Loucy (cell line): ENCODE results near the gene MBNL3.

Source experiments
- H2AFZ ChIP-seq: fragments of 200-600 bp; sonication (generic); 2 replicates; pipeline ENCODE4 v1.6.0; 2016; ENCODE audit warnings: antibody characterized with exemption, mild to moderate bottlenecking, low read length, moderate library complexity
- H3F3A ChIP-seq: fragments of 200-600 bp; 2 replicates; pipeline ENCODE4 v1.6.0; 2016; ENCODE audit warnings: antibody characterized with exemption, low read depth, mild to moderate bottlenecking
- H3K27me3 ChIP-seq: fragments of 200-600 bp; sonication (generic); 2 replicates; pipeline ENCODE4 v1.6.1; 2014; ENCODE audit warnings: low read length, mild to moderate bottlenecking; ENCODE audit not compliant: insufficient read depth, poor library complexity, severe bottlenecking
- H3K36me3 ChIP-seq: fragments of 200-600 bp; sonication (generic); 2 replicates; pipeline ENCODE4 v1.6.1; 2016; ENCODE audit warnings: low read length; ENCODE audit not compliant: insufficient read depth
- H3K4me1 ChIP-seq: fragments of 200-600 bp; sonication (generic); 2 replicates; pipeline ENCODE4 v1.5.1; 2014; ENCODE audit warnings: low read length, mild to moderate bottlenecking; ENCODE audit not compliant: insufficient read depth, poor library complexity, severe bottlenecking
- H3K4me2 ChIP-seq: fragments of 200-600 bp; sonication (generic); 2 replicates; pipeline ENCODE4 v1.6.0; 2014; ENCODE audit warnings: antibody characterized with exemption, low read length, low read depth, mild to moderate bottlenecking; ENCODE audit not compliant: poor library complexity, severe bottlenecking
- H3K4me3 ChIP-seq: fragments of 200-600 bp; sonication (generic); 2 replicates; pipeline ENCODE4 v1.5.1; 2014; ENCODE audit warnings: low read length, mild to moderate bottlenecking, mixed read lengths; ENCODE audit not compliant: poor library complexity, severe bottlenecking
- H3K79me2 ChIP-seq: fragments of 200-600 bp; sonication (generic); 2 replicates; pipeline ENCODE4 v1.6.1; 2014; ENCODE audit warnings: low read length; ENCODE audit not compliant: insufficient read depth
- H3K9ac ChIP-seq: fragments of 200-600 bp; sonication (generic); 2 replicates; pipeline ENCODE4 v1.6.0; 2014; ENCODE audit warnings: mild to moderate bottlenecking, low read depth, low read length, moderate library complexity; ENCODE audit not compliant: poor library complexity, severe bottlenecking
- H3K9me2 ChIP-seq: fragments of 200-600 bp; sonication (generic); replicated peaks from 2 replicates; pipeline ENCODE4 v1.6.1; 2016; ENCODE audit warnings: low read depth, low read length, mixed read lengths
- H3K9me3 ChIP-seq: fragments of 200-600 bp; sonication (generic); 2 replicates; pipeline ENCODE4 v1.6.1; 2014; ENCODE audit warnings: mild to moderate bottlenecking, antibody characterized with exemption, low read length, low read depth; ENCODE audit not compliant: insufficient read depth
- H4K20me1 ChIP-seq: fragments of 200-600 bp; sonication (generic); 2 replicates; pipeline ENCODE4 v1.6.0; 2014; ENCODE audit warnings: antibody characterized with exemption, low read length, mild to moderate bottlenecking; ENCODE audit not compliant: insufficient read depth, poor library complexity, severe bottlenecking
- EZH2phosphoT487 ChIP-seq: fragments of 200-600 bp; IDR thresholded peaks from 2 replicates; pipeline ENCODE4 v1.6.1; 2018; ENCODE audit warnings: antibody characterized with exemption, mild to moderate bottlenecking, moderate library complexity, borderline replicate concordance
- TF ChIP-seq, protein P1 (sequence below): fragments of 200-600 bp; sonication (generic); conservative IDR thresholded peaks from 2 replicates; pipeline ENCODE4 v1.5.1; 2014; ENCODE audit warnings: mild to moderate bottlenecking, antibody characterized with exemption, low read length

Gene MBNL3

DNA sequence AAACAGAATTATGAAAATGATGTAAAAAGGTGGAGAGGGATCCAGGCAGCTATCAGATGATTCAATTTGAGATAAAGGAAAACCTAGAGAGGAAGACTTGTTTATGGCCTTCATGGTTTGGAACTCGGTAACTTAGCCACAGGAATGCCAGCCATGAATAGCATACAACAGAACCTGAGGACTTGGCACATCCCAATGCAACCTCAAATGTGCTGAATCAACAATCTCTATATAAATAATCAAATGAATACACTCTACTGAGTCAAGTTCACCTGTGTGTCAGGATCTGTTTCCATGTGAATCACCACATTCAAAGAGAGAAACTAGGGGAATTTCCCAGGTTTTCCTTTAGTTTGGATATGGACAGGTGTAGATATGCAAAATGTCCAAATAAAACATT lies 86.9 kb downstream of the MBNL3 start:
- Histone ChIP-seq H3K9me3 (no peaks in the 10 kb centered on the region), H3F3A (no peaks in the 10 kb centered on the region), H3K4me2 (no peak overlapping the region), H3K4me3 (no peak overlapping the region), H3K4me1 (no peaks in the 10 kb centered on the region), H3K27me3 (no peaks in the 10 kb centered on the region), H3K36me3 (no peaks in the 10 kb centered on the region; the same call in 1 of the 2 replicates), H2AFZ (no peak overlapping the region), H3K9ac (no peak overlapping the region), H3K79me2 (no peaks in the 10 kb centered on the region), H3K9me2 (no peaks in the 10 kb centered on the region), H4K20me1 (no peaks in the 10 kb centered on the region)
- TF ChIP-seq EZH2phosphoT487: no peak
- TF ChIP-seq, protein P1, sequence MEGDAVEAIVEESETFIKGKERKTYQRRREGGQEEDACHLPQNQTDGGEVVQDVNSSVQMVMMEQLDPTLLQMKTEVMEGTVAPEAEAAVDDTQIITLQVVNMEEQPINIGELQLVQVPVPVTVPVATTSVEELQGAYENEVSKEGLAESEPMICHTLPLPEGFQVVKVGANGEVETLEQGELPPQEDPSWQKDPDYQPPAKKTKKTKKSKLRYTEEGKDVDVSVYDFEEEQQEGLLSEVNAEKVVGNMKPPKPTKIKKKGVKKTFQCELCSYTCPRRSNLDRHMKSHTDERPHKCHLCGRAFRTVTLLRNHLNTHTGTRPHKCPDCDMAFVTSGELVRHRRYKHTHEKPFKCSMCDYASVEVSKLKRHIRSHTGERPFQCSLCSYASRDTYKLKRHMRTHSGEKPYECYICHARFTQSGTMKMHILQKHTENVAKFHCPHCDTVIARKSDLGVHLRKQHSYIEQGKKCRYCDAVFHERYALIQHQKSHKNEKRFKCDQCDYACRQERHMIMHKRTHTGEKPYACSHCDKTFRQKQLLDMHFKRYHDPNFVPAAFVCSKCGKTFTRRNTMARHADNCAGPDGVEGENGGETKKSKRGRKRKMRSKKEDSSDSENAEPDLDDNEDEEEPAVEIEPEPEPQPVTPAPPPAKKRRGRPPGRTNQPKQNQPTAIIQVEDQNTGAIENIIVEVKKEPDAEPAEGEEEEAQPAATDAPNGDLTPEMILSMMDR: no peak

DNA sequence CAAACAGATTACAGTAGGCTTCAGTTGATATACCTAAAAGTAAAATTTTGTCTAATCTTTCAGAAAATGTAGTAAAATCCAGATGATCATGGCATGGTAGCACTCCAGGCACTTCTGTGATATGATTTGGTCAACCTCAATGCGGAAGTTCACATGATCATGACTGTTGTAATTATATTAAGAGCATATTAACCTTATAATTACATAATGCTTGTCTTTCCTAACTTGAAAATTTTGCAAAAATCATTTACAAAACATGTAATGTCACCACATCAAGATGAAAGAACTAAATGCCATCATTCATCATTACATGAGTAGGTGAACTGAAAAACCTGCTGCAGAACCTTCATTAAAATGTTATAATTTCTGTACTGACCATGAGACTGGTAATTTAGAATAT lies 88.1 kb downstream of the MBNL3 start:
- Histone ChIP-seq H3K9me3 (no peaks in the 10 kb centered on the region), H3K9ac (no peak overlapping the region), H3K79me2 (no peaks in the 10 kb centered on the region), H3K27me3 (no peaks in the 10 kb centered on the region), H3F3A (no peaks in the 10 kb centered on the region), H3K9me2 (no peaks in the 10 kb centered on the region), H4K20me1 (no peaks in the 10 kb centered on the region), H3K36me3 (no peaks in the 10 kb centered on the region; the same call in 1 of the 2 replicates), H3K4me3 (no peak overlapping the region), H3K4me1 (no peaks in the 10 kb centered on the region), H3K4me2 (no peak overlapping the region), H2AFZ (no peak overlapping the region)
- TF ChIP-seq, protein P1: no peak
- TF ChIP-seq EZH2phosphoT487: no peak

DNA sequence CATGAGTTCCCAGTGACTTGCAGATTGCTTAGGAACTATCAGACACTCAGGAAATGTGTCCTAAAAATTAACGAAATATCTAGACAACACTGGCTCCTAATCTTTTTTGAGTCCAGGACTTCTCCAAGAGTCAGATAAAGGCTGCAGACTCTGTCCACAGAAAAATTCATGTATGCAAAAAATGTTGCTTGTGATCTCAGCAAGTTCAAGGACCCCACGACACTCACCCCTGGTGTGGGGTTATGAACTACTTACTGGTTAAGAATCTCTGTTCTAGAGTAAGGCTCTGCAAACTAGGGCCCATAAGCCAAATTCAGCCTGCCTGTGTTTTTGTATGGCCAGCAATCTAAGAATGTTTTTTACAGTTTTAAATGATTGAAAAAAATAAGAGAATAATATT lies 93.2 kb downstream of the MBNL3 start:
- H3K4me2 ChIP-seq: no peak overlapping the region

More for the DNA sequence above, 93.2 kb downstream of the MBNL3 start:
- Histone ChIP-seq H3F3A (no peaks in the 10 kb centered on the region), H3K9me3 (no peaks in the 10 kb centered on the region), H3K27me3 (no peaks in the 10 kb centered on the region), H3K36me3 (no peaks in the 10 kb centered on the region), H3K9ac (no peak overlapping the region), H2AFZ (no peak overlapping the region), H3K79me2 (no peaks in the 10 kb centered on the region), H4K20me1 (no peaks in the 10 kb centered on the region), H3K4me1 (peaks cover 3% of the 10 kb centered on the region), H3K9me2 (no peaks in the 10 kb centered on the region), H3K4me3 (no peak overlapping the region)
- TF ChIP-seq EZH2phosphoT487: no peak
- TF ChIP-seq, protein P1: no peak
